Sigmoid colon (tissue), 7 donors: Measurements from ENCODE around the gene MTTP. TPM values are rescaled to one million over a fixed set of nuclear protein-coding genes. Genes with fewer than 3 reads are reported as not detected.

Experiments used
- DNase-seq: peaks from one replicate; pipeline ENCODE4 v3.0.0-alpha.2; 2019
- H3K27ac ChIP-seq, 4 donors: fragments of 200-600 bp; sonication (generic); one replicate each; pipeline ENCODE4 v1.5.1; 2016 to 2019; ENCODE audit warnings: mild to moderate bottlenecking in 1 of 4
- H3K27me3 ChIP-seq, 3 donors: fragments of 200-600 bp; sonication (generic); one replicate each; pipeline ENCODE4 v1.5.1; 2019; ENCODE audit warnings: mild to moderate bottlenecking in 1 of 3
- H3K36me3 ChIP-seq, 4 donors: fragments of 200-600 bp; sonication (generic); one replicate each; pipeline ENCODE4 v1.5.1; 2016 to 2019
- H3K4me1 ChIP-seq, 4 donors: fragments of 200-600 bp; sonication (generic); one replicate each; pipeline ENCODE4 v1.5.1; 2017 to 2019
- H3K4me3 ChIP-seq, 4 donors: fragments of 200-600 bp; sonication (generic); one replicate each; pipeline ENCODE4 v1.5.1; 2017 to 2019; ENCODE audit warnings: mild to moderate bottlenecking in 2 of 4, moderate library complexity in 1 of 4
- H3K9me3 ChIP-seq, 4 donors: fragments of 200-600 bp in 3 of 4; sonication (generic) in 3 of 4; one replicate each; pipeline versions ENCODE4 v1.5.1 to v1.6.1; 2013 to 2019
- CTCF ChIP-seq, 4 experiments: fragments of 450-650 bp in 3 of 4; fragments of 200-600 bp in 1 of 4; IDR thresholded peaks; one replicate each; pipeline ENCODE4 v1.5.1; 2016 to 2019; ENCODE audit warnings: antibody characterized with exemption in 4 of 4, mild to moderate bottlenecking in 3 of 4, moderate library complexity in 2 of 4
- EP300 ChIP-seq, 4 donors: sonication (generic); formaldehyde crosslinking; IDR thresholded peaks; one replicate each; pipeline ENCODE4 v1.6.1; 2017; ENCODE audit warnings: antibody characterized with exemption in 4 of 4
- POLR2A ChIP-seq, 2 donors: fragments of 450-650 bp; IDR thresholded peaks; one replicate each; pipeline ENCODE4 v1.6.1; 2016; ENCODE audit warnings: antibody characterized with exemption in 2 of 2, mild to moderate bottlenecking in 2 of 2, moderate library complexity in 2 of 2
- POLR2AphosphoS5 ChIP-seq, 4 donors: sonication (generic); formaldehyde crosslinking; IDR thresholded peaks; one replicate each; pipeline ENCODE4 v1.6.1; 2017; ENCODE audit warnings: antibody characterized with exemption in 4 of 4
- WGBS, 2 donors: extraction: QIAGEN DNeasy Blood & Tissue Kit; methylation state at CpG; one replicate each; pipeline ENCODE4 v1.1.7; 2013; 5-methylcytosine and 5-hydroxymethylcytosine counted together
- intact Hi-C: fragments of 100-400 bp; cut with DNase I; formaldehyde crosslinking; loops from one replicate; pipeline ENCODE4 v1.15.1; 2023
- polyA plus RNA-seq, 3 donors: library from polyadenylated mRNA; stranded (reverse); fragments of 200-250 nt; gene quantifications; one replicate each; pipeline ENCODE4 v1.2.3, GENCODE V29; 2013
- total RNA-seq, 4 donors: library from RNA; depleted of rRNA; stranded (reverse); fragments of >200 nt; gene quantifications; one replicate each; pipeline ENCODE4 v1.1.0, GENCODE V29; 2016
- donor health status: healthy with polysubstance abuse.
- donor health status: Bipolar disorder and iron deficiency.
- donor health status: healthy.

MTTP gene
- total and polyA plus RNA-seq, 7 donors, result 0.13 to 12.8 (median 5.1) TPM; not detected in 2

GRCh38 chr4:99652596-99653436 lies 78.2 kb downstream of the MTTP start:
- WGBS, 2 donors, result 94 to 95% methylated on average over 43 of the region's 43 CpGs
- intact Hi-C loops, result no loop called here

GRCh38 chr4:99653916-99654315 lies 79.3 kb downstream of the MTTP start:
- intact Hi-C loops, result no loop called here
- Histone ChIP-seq H3K27ac (no peak overlapping the region), H3K4me3 (no peak overlapping the region), H3K36me3 (no peaks in the 10 kb centered on the region), H3K4me1 (peaks cover 0 to 42% (median 30%) of the 10 kb centered on the region in 4 donors), H3K9me3 (no peaks in the 10 kb centered on the region), H3K27me3 (no peaks in the 10 kb centered on the region)
- TF ChIP-seq POLR2A (IDR thresholded peaks at IDR 0.05) (no peak), POLR2AphosphoS5 (IDR thresholded peaks at IDR 0.05) (no peak), CTCF (IDR thresholded peaks at IDR 0.05) (no peak), EP300 (IDR thresholded peaks at IDR 0.05) (no peak)
- WGBS, 2 donors, result 84 to 90% methylated on average over 9 of the region's 9 CpGs
- no peak for DNase-seq

More at GRCh38 chr4:99652596-99653436, 78.2 kb downstream of the MTTP start:
- Histone ChIP-seq H3K9me3 (no peaks in the 10 kb centered on the region), H3K27me3 (no peaks in the 10 kb centered on the region), H3K4me1 (peaks cover 0 to 31% (median 23%) of the 10 kb centered on the region in 4 donors), H3K27ac (no peak overlapping the region), H3K4me3 (no peak overlapping the region), H3K36me3 (no peaks in the 10 kb centered on the region)
- TF ChIP-seq CTCF (IDR thresholded peaks at IDR 0.05) (no peak), POLR2A (IDR thresholded peaks at IDR 0.05) (no peak)
- no peak for DNase-seq

GRCh38 chr4:99654361-99654761 lies 79.7 kb downstream of the MTTP start:
- DNase-seq, result no peak
- peak overlapping the region in 1 of 4 donors; percentile 66 for H3K27ac ChIP-seq
- intact Hi-C loops, result no loop called here
- no peak overlapping the region for H3K4me3 ChIP-seq
- peaks cover 0 to 44% (median 30%) of the 10 kb centered on the region in 4 donors for H3K4me1 ChIP-seq
- WGBS, 2 donors, result 85% methylated on average over 15 of the region's 15 CpGs
- H3K9me3 ChIP-seq, result no peaks in the 10 kb centered on the region
- no peaks in the 10 kb centered on the region for H3K36me3 ChIP-seq
- no peak for TF ChIP-seq POLR2A (IDR thresholded peaks at IDR 0.05)
- no peak for TF ChIP-seq CTCF (IDR thresholded peaks at IDR 0.05)
- TF ChIP-seq EP300 (IDR thresholded peaks at IDR 0.05), result no peak
- no peak for TF ChIP-seq POLR2AphosphoS5 (IDR thresholded peaks at IDR 0.05)
- no peaks in the 10 kb centered on the region for H3K27me3 ChIP-seq

- Histone ChIP-seq H3K9me3 (no peaks in the 10 kb centered on the region), H3K27me3 (no peaks in the 10 kb centered on the region), H3K27ac (peak overlapping the region; percentile 30 to 66 (median 63)), H3K4me1 (peaks cover 0 to 44% (median 30%) of the 10 kb centered on the region in 4 donors), H3K4me3 (no peak overlapping the region), H3K36me3 (no peaks in the 10 kb centered on the region)
- intact Hi-C loops, result loop anchor here (5.0 kb wide), 1 partner anchor 57 kb away; no protein-coding TSS in a partner anchor
- TF ChIP-seq EP300 (IDR thresholded peaks at IDR 0.05), result no peak
- WGBS, 2 donors, result 80 to 85% methylated on average over 9 of the region's 9 CpGs
- DNase-seq, result peak; percentile 83
These were observed 80.9 kb downstream of the MTTP start for GRCh38 chr4:99655308-99656081.

GRCh38 chr4:99657798-99658197 lies 83.2 kb downstream of the MTTP start, which contains the start of gene C4orf54:
Gene C4orf54, minus strand, starts transcription at chr4:99657828. Its CDS starts 3,180 bp downstream, at chr4:99654648.
- H3K4me3 ChIP-seq, result no peak within 1 kb of the TSS
- 90 to 93% methylated on average over 1 of the region's 1 CpG for WGBS, 2 donors
- no peaks in the 10 kb centered on the region for H3K9me3 ChIP-seq
- intact Hi-C loops, result loop anchor here (5.0 kb wide), 1 partner anchor 55 kb away; no protein-coding TSS in a partner anchor
- DNase-seq, result no peak
- peak within 1 kb of the TSS; percentile 24 to 66 (median 52) for H3K27ac ChIP-seq
- TF ChIP-seq POLR2AphosphoS5 (IDR thresholded peaks at IDR 0.05) (no peak), CTCF (IDR thresholded peaks at IDR 0.05) (no peak), POLR2A (IDR thresholded peaks at IDR 0.05) (no peak), EP300 (IDR thresholded peaks at IDR 0.05) (no peak)
- H3K27me3 ChIP-seq, result no peaks in the 10 kb centered on the region
- H3K36me3 ChIP-seq, result no peaks in the 10 kb centered on the region
- peaks cover 0 to 44% (median 30%) of the 10 kb centered on the region in 4 donors for H3K4me1 ChIP-seq
